ENCODE results near the gene SNAPC4.

DNA sequence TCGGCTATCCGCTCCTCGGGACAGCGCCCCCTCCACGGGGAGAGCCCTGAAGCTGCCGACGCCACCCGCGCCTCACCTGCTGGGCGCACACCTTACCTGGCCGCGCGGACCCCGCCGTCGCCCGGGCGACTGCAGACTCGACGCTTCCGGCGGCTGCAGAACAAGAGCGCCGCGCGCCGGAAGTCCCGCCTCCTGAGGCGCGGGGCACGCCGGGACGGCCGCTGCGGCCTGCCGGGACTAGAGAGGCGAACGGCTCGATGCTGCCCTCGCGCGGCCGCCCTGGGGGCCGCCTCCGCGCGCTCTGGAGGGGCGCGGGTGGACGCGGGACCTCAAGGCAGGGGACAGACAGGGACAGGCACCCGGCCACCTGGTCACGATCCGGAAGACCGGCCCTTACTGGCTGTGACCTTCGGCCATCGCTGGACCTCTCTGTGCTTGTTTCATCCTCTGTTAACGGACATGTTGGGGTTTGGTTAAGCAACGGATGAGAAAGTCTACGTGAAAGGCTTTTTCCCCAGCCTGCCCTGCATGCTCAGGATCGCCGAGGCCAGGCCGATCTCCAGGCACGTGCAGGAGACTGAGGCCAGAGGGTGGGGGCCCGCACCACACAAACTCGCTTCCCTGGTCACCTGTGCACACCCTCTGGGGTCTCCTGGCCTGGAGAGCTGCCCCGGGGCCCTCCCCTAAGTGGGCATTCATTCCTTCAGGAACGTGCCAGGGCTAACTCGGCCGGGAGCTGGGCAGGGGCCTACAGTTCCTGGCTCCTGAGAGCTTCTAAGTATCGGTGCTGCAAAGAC, at the start of gene SNAPC4:
- no peak for TF ChIP-seq EP300 (IDR thresholded peaks at IDR 0.05)
- TF ChIP-seq, protein P1, sequence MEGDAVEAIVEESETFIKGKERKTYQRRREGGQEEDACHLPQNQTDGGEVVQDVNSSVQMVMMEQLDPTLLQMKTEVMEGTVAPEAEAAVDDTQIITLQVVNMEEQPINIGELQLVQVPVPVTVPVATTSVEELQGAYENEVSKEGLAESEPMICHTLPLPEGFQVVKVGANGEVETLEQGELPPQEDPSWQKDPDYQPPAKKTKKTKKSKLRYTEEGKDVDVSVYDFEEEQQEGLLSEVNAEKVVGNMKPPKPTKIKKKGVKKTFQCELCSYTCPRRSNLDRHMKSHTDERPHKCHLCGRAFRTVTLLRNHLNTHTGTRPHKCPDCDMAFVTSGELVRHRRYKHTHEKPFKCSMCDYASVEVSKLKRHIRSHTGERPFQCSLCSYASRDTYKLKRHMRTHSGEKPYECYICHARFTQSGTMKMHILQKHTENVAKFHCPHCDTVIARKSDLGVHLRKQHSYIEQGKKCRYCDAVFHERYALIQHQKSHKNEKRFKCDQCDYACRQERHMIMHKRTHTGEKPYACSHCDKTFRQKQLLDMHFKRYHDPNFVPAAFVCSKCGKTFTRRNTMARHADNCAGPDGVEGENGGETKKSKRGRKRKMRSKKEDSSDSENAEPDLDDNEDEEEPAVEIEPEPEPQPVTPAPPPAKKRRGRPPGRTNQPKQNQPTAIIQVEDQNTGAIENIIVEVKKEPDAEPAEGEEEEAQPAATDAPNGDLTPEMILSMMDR (IDR thresholded peaks at IDR 0.05), result peak; percentile 90 to 96 (median 92)

Measured in ovary (tissue), 3 donors.